DMS 273 (cell line): ENCODE measurements around the gene STKLD1.

Source experiments
- DNase-seq: peaks from one replicate; lab custom pipeline; 2025; ENCODE audit not compliant: unreplicated experiment; lab: John Stamatoyannopoulos, UW

The STKLD1 gene

DNA sequence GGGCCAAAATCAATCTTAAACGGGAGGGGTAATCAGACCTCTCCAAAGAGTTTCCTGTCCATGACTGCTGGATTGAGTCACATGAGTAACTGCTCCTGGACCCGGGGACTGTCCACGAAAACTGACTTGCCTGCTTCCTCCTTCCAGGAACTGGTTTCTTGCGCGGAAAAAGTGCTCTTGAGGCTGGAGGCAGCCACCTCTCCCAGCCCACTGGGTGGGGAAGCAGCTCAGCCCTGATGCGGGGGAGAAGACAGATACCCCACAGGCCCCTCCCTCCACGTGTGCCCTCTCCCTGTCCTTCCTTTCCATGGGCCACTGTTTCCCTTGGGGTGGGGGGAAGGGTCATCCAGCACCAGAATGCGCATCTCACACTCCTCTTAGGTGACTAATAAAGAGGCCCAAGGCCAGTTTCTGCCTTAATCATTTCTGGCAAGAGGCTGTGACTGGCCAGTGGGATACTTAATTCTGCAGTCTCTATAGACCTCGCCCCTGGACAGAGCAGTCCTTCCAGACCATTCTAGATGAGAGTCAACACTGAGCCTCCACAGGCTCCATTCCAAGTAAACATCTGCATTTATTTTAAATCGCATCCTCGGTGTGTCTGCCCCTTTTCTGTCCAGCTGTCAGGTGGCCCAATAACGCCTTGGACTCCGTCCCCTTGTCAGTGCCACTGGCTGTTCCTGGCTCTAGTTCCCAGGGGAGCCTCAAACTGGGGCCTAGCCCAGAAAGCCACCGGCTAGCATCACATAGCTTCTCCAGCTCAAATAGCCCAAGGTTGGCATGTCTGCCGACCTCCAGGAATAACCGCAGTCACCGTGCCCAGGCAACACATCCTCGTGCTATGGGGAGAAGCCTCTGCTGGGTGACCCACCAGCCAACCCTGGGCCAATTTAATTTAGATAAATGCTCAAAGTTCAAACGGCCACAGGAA is 29.6 kb downstream of the STKLD1 start:
- no peak for DNase-seq

DNA sequence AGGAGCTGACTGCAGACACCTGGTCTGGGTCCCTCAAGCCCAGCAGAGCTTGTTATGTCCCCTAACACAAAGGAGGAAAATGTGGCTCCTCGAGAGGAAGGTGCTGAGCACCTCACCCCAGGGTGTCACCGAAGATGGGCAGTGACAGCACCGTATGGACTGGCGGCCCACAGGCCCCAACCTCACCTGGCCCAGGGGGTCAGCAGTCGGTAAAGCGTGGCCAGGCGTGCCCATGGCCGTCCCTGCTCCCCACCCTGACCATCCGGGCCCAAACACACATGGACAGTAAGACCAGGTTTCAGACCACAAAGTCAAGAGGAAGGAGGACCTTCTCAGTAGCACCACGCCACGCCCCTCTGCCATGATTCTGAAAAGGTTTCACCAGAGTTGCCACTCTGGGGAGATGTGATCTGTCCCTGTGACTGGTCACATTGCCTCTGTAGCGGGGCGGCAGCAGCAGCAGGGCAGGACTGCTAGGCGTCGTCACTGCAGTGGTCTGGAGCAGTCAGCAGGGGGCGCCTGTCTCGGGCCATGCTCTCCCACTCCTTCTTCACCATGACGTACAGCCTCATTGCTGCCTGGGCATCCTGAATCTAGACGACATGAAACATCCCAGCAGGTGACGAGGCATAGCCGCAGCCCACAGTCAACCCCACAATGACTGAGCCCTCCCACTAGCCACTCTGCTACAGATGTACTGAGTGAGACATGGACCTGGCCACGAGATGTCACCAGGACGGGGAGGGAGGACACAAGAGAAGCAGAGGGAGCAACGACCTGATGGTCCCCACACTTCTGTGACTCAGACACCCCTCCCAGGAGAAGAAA is 30.5 kb downstream of the STKLD1 start:
- peak; percentile 77 for DNase-seq

DNA sequence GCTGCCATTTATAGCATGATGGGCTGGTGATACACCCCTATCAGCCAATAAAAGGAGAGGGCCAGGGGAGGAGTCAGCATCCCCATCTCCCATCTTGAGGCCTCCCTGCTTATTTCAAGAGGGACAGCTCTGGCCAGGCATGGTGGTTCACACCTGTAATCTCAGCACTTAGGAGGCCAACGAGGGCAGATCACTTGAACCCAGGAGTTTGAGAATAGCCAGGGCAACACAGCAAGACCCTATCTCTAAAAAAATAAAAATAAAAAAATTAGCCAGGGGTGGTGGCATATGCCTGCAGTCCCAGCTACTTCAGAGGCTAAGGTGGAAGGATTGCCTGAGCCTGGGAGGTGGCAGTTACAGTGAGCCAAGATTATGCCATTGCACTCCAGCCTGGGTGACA is 31.9 kb downstream of the STKLD1 start:
- DNase-seq, result no peak

DNA sequence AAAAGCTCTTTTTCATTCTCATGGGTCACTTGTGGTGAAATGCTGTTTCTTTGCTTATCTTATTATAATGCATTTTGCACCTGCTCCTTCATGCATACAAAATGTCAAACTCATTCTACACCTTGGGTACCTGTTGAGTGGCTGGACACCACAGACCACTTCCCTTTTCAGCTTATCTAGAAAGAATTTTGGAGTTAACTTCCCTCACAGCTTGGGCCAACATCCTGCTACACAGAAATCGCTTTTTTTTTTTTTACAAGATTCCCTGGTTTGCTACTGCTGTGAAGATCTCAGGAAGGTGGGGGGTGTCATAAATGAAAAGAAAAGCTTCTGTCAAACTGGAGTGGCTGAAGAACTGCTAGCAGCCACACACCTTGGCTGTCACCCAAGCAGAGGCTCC is 39.0 kb downstream of the STKLD1 start:
- DNase-seq, result no peak

DNA sequence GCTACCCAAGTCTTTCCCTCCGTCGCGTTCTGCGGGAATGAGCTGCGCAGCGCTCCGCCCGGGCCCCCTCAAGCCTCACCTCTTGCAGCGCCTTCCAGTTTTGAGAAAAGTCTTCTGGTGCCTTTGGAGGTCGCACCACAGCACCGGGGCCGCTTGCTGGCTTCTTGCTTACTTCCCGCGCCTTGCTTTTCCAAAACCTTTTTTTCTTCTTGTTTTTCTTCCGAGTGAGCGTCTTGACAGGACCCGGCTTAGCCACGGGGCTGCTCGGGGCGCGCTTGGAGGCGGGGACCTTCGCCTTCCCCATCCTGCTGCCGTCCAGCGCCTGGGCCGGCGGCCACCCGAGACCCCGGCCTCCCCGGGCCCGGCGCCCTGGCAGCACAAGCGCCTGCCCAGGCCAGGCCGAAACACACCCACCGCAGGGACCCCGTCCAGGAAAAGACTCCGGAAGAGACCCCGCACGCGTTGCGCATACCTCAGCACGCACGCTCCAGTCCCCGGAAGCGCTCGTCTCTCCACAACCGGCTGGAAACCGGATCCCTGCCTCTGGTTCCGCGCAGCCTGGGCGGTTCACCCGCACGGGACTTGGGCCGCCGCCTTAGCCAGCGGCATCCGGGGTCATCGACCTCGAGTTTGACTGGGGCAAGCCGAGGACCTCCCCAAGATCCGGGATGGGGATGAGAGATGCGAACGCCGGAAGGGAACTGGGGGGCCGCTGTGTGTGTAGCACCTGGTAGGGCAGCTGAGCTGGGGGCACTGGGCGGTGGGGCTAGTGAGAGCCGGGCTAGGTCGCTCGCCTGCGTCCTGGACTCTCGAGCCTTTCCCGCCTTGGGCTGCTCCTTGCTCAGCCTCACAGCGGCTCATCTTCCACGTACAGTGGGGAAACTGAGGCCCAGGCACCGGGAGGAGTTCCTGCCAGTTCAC is 41.6 kb downstream of the STKLD1 start, which contains the start of gene REXO4:
Gene REXO4, minus strand, starts transcription at position 470 of the 921 bp plus-strand sequence. Its CDS starts 166 bp downstream, at position 304.
- DNase-seq, result peak; percentile 95

DNA sequence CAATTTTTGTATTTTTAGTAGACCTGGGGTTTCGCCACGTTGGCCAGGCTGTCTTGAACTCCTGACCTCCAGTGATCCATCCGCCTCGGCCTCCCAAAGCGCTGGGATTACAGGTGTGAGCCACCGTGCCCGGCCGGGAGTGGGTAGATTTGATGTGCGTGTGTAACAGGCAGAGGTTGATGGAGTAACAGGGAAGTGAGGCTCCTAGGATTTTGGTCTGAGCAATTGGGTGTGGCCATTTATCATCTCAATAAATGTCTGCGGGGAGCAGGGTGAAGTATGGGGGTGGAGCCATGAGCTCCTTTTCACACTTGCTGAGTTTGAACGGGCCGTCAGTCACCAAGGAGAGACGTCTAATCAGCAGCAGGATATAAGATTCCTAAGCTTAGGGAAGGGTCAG is 42.8 kb downstream of the STKLD1 start:
- no peak for DNase-seq

DNA sequence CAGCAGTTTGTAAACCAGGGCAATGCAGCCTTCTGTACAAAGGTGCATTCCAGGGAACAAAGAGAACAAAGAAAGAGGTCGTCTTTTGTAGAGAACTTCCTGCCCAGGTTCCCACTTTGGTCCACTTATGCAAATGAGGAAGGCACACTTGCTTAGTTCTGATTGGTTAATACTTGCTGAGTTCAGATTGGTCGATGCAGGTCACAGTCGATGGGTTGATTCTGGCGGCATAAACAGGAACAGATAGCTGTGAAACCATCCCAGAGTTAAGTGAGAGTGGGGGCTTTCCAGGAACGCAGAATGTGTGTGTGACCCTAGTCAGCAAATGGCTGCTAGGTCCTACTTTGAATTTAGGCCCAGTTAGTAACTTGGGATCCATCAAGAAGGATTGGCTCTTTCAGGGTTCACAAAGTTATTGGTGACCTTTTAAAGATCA is 44.2 kb downstream of the STKLD1 start:
- DNase-seq, result no peak

DNA sequence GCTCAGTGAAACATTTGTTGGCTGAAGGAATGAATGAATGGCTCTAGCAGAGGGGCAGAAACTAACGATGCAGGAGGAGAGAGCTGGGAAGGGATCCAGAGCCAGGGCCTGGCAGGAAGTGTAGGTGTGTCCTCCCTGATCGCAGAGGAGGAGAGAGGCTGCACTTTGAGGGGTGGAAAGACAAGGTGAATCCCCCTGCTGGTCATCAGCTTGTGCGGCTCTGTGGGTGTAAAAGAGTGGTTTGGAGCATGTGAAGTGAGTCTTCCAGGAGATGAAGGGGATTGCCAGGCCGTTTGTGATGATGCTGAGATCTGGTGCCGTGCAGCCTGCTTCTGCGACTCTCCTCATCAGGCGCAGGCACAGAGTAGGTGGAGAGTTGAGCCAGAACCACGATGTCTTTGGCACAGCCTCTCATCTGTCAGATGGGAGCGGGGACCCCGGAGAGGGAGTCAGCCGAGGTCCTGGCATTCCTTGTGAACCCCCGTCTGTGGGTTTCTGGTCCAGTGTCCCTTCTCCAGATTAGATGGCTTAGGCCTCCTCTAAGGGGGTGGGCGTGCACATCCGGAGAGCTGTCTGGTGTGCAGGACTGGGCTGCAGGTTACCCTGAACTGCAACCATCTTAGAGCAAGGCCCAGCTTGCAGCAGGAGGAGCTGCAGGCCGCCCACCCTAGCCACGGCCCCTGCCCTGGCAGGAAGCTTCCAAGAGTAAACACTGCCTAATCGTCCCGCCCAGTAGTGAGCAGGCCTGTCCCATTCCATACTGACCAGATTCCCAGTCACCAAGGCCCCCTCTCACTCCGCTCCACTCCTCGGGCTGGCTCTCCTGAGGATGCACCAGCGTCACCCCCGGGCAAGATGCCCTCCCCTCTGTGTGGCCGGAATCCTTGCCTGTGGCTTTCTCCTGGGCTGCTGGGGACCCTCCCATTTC is 45.7 kb downstream of the STKLD1 start, which contains the start of gene ADAMTS13:
Gene ADAMTS13, plus strand, starts transcription at position 753 of the 928 bp plus-strand sequence. Its CDS starts 77 bp downstream, at position 830.
- DNase-seq, result peak; percentile 60

DNA sequence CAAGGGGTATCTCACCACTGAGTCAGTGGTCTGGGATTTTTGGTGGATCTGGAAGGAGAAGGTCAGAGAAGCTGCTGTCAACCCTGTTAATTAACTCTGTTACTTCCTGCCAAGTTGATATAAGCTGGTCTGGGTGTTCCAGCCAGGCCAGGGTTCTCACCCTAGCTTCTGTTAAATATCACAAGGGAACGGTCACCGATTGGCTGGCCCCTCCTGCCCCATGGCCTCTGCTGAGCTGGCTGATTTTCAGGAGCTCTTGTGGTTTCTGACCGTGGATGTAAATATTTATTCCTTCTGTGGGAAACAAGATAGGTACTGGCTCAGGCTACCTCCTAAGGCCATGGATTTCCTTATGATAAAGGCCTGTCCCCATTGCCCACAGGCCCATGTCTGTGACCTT is 47.0 kb downstream of the STKLD1 start:
- no peak for DNase-seq

DNA sequence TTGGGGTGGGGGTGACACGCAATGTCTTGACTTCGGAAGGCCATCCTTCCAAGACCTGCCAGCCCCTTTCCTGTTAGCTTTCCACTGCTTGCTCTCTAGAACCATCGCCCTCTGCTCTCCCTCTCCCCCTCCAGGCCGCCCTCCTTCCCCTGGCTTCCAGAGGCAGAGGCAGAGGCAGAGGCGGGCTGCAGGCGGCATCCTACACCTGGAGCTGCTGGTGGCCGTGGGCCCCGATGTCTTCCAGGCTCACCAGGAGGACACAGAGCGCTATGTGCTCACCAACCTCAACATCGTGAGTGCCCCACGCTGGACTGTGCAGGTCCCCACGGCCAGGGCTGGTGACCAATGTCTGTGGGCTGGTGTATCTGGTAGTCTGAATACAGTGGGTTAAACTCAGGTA is 48.0 kb downstream of the STKLD1 start:
- DNase-seq, result no peak

DNA sequence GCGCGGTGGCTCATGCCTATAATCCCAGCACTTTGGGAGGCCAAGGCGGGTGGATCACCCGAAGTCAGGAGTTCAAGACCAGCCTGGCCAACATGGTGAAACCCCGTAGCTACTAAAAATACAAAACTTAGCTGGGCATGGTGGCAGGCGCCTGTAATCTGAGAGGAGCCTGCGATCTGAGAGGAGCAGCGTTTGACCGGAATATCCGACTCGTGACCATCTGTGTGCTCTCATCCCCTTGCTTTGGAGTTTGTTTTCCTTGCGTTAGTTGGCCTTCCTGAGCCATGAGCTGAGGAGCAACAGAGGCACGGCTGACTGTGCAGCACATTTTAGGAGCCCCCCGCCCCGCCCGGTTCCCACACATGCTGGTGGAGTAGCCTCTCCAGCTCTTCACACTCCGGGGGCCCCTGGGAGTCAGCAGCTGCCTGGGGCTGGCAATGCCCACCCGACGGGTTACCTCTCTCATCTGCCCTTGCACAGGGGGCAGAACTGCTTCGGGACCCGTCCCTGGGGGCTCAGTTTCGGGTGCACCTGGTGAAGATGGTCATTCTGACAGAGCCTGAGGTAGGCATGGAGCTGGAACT is 49.0 kb downstream of the STKLD1 start:
- no peak for DNase-seq

DNA sequence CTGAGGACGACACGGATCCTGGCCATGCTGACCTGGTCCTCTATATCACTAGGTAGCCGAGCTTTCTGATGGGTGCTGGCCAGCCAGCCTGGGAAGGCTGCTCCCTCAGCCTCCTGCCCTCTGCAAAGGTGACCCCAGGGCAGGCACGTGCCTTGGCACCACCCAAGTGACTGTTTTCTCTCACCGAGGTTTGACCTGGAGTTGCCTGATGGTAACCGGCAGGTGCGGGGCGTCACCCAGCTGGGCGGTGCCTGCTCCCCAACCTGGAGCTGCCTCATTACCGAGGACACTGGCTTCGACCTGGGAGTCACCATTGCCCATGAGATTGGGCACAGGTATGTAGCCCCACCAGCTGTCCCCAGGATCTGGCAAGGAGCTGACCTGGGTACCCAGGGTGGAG is 49.8 kb downstream of the STKLD1 start:
- no peak for DNase-seq

DNA sequence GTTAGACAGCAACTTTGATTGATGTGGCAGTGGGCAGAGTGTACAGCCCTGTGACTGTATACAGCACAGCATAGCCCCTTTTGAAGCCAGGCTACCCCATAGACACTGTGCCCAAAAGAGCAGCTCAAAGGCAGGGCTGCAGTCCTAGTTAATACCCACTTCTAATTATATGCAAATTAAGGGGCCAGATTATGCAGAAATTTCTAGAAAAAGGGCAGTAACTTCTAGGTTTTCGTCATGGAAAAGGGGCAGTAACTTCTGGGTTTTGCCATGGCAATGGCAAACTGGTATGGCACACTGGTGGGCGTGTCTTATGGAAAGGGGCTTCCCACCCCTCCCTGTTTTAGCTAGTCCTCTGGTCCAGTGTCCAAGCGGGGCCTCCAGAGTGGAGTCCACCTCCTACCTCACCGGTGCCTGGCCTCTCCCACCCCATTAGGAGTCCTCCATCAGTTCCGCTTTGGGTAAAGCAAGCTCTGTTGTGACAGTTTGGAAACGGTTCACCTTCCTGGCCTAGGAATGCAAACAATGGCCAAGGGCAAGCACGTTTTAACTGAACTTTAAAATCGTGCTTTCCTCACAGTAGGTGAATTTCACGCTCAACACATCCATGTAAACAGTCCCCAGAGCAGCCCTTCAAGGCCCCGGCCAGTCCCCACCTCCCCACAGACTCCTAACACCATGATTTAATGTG is 51.6 kb downstream of the STKLD1 start:
- peak; percentile 46 for DNase-seq

DNA sequence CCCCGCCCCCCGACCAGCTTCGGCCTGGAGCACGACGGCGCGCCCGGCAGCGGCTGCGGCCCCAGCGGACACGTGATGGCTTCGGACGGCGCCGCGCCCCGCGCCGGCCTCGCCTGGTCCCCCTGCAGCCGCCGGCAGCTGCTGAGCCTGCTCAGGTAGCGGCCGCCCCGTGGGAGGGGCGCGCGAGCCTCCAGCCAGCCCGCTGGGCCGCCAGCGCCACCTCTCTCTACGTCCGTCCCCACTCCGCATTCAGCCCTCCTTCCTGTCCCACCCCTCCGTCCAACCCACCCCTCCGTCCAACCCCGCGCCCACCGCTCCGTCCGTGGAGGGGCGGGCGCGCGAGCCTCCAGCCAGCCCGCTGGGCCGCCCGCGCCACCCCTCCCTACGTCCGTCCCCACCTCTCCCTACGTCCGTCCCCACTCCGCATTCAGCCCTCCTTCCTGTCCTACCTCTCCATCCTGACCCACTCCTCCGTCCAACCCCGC is 52.5 kb downstream of the STKLD1 start:
- DNase-seq, result peak; percentile 60

DNA sequence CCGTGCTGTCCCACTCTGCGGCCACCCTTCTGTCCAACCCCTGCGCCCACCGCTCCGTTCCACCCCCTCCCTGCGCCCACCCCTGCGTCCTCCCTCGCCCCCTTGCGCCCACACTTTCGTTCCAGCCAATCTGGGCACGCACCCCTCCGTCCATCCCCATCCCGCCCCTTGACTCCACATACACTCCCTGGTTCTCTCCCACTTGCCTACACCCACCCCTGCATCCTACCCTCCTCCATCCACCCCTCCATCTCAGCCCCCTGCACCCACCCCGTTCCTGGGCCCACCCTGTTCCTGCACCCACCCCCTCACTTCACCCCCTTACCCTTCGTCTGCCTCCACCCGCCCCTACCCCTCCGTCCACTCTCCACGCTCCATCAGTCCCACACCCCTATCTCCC is 53.0 kb downstream of the STKLD1 start:
- DNase-seq, result no peak

DNA sequence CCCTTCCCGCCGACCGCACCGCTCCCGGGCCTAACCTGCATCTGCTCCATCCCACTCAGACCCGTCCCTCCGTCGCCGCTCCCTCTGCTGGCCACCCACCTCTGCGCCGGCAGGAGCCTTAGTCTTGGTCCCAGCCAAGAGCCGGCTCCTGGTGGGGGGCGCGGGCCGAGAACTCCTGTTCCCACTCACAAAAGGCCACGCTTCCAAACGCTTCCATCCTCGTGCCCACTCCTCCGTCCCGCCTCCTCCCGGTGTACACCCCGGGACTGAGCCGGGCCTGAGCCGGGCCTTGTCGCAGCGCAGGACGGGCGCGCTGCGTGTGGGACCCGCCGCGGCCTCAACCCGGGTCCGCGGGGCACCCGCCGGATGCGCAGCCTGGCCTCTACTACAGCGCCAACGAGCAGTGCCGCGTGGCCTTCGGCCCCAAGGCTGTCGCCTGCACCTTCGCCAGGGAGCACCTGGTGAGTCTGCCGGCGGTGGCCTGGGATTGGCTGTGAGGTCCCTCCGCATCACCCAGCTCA is 53.5 kb downstream of the STKLD1 start:
- peak; percentile 53 for DNase-seq

DNA sequence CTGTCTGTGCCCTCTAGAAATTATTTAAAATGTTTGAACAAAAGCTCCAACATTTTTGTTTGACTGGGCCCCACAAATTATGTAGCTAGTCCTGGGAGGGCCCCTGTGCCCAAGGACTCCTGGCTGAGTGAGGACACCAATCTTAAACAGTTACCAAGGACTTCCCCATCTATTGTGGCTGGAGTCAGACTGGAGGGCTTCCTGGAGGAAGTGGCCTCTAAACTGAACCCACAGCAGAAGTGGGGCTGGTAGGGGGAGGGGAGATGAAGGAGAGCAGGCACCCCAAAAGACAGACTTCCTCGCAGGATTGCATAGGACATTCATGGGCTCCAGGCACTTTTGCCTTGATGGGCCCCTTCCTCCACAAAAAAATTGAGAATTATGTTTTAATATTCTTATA is 54.1 kb downstream of the STKLD1 start:
- DNase-seq, result no peak

DNA sequence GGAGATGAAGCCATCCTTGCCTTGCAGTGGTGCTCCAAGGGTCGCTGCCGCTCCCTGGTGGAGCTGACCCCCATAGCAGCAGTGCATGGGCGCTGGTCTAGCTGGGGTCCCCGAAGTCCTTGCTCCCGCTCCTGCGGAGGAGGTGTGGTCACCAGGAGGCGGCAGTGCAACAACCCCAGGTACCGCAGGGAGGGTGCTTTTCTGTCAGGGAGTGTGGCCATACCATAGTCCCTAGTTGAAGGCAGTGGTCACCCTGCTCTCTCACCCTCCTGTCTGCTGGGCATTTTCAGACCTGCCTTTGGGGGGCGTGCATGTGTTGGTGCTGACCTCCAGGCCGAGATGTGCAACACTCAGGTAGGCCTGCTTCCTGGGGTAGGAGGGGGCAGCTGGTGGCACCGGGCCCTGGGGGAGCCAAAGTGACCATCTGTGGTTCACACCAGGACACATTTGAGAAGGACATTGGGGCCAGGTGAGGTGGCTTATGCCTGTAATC is 57.2 kb downstream of the STKLD1 start:
- no peak for DNase-seq
